Tibial artery (tissue), 4 donors: ENCODE data around the gene FBXL7.

ENCODE experiments used
- DNase-seq, 2 donors: peaks; one replicate each; pipeline ENCODE4 v3.0.0-alpha.2; 2019
- H3K27ac ChIP-seq, 2 donors: fragments of 200-600 bp; sonication (generic) in 1 of 2; 1 replicate in 1 of 2; 2 replicates in 1 of 2; pipeline ENCODE4 v1.5.1; 2018 to 2019; ENCODE audit warnings: mild to moderate bottlenecking in 1 of 2
- H3K27me3 ChIP-seq, 2 donors: fragments of 200-600 bp; sonication (generic) in 1 of 2; one replicate each; pipeline versions ENCODE4 v1.5.1 to v1.6.0; 2016 to 2019
- H3K36me3 ChIP-seq, 3 donors: fragments of 200-600 bp; sonication (generic) in 2 of 3; one replicate each; pipeline ENCODE4 v1.5.1; 2016 to 2019; ENCODE audit warnings: mild to moderate bottlenecking in 2 of 3
- H3K4me1 ChIP-seq, 4 donors: fragments of 200-600 bp; sonication (generic) in 2 of 4; 1 replicate in 3 of 4; 2 replicates in 1 of 4; pipeline ENCODE4 v1.5.1; 2016 to 2019
- H3K4me3 ChIP-seq, 2 donors: fragments of 200-600 bp; sonication (generic) in 1 of 2; 1 replicate in 1 of 2; 2 replicates in 1 of 2; pipeline ENCODE4 v1.5.1; 2018 to 2019; ENCODE audit warnings: mild to moderate bottlenecking in 2 of 2
- H3K9me3 ChIP-seq, 3 donors: fragments of 200-600 bp; sonication (generic) in 1 of 3; one replicate each; pipeline ENCODE4 v1.5.1; 2016 to 2019
- CTCF ChIP-seq, 2 experiments: fragments of 200-600 bp in 1 of 2; fragments of 450-650 bp in 1 of 2; IDR thresholded peaks; one replicate each; pipeline ENCODE4 v1.5.1; 2017 to 2019; ENCODE audit warnings: antibody characterized with exemption in 2 of 2, mild to moderate bottlenecking in 1 of 2, moderate library complexity in 1 of 2
- intact Hi-C: fragments of 100-400 bp; cut with DNase I; formaldehyde crosslinking; loops from one replicate; pipeline ENCODE4 v1.15.0; 2023; ENCODE audit warnings: low total_unique reads

Gene FBXL7

GRCh38 chr5:15574128-15574527, 74.1 kb downstream of the FBXL7 start:
- H3K9me3 ChIP-seq = no peaks in the 10 kb centered on the region
- H3K36me3 ChIP-seq = no peaks in the 10 kb centered on the region
- H3K27ac ChIP-seq = no peak overlapping the region
- peaks cover 0 to 58% (median 16%) of the 10 kb centered on the region in 4 donors for H3K4me1 ChIP-seq
- intact Hi-C loops = no loop called here
- TF ChIP-seq CTCF (IDR thresholded peaks at IDR 0.05) = no peak
- no peaks in the 10 kb centered on the region for H3K27me3 ChIP-seq
- H3K4me3 ChIP-seq = no peak overlapping the region
- DNase-seq = no peak

- no peak overlapping the region for H3K4me3 ChIP-seq
Measured at GRCh38 chr5:15574806-15575325, 74.9 kb downstream of the FBXL7 start.

GRCh38 chr5:15575666-15576065, 75.7 kb downstream of the FBXL7 start:
- TF ChIP-seq CTCF (IDR thresholded peaks at IDR 0.05) = no peak
- H3K36me3 ChIP-seq = no peaks in the 10 kb centered on the region

More at GRCh38 chr5:15574806-15575325, 74.9 kb downstream of the FBXL7 start:
- Histone ChIP-seq H3K9me3 (no peaks in the 10 kb centered on the region), H3K4me1 (peaks cover 0 to 58% (median 16%) of the 10 kb centered on the region in 4 donors), H3K27me3 (no peaks in the 10 kb centered on the region), H3K36me3 (no peaks in the 10 kb centered on the region), H3K27ac (peak overlapping the region; percentile 29 to 36)
- no peak for DNase-seq
- no peak for TF ChIP-seq CTCF (IDR thresholded peaks at IDR 0.05)
- intact Hi-C loops = no loop called here

GRCh38 chr5:15577132-15577531, 77.2 kb downstream of the FBXL7 start:
- H3K4me3 ChIP-seq = no peak overlapping the region
- intact Hi-C loops = no loop called here
- H3K36me3 ChIP-seq = no peaks in the 10 kb centered on the region
- DNase-seq = no peak
- no peaks in the 10 kb centered on the region for H3K27me3 ChIP-seq
- TF ChIP-seq CTCF (IDR thresholded peaks at IDR 0.05) = no peak
- H3K4me1 ChIP-seq = peaks cover 0 to 54% (median 16%) of the 10 kb centered on the region in 4 donors
- no peaks in the 10 kb centered on the region for H3K9me3 ChIP-seq
- no peak overlapping the region for H3K27ac ChIP-seq

More at GRCh38 chr5:15575666-15576065, 75.7 kb downstream of the FBXL7 start:
- intact Hi-C loops = no loop called here
- Histone ChIP-seq H3K9me3 (no peaks in the 10 kb centered on the region), H3K4me3 (no peak overlapping the region), H3K27me3 (no peaks in the 10 kb centered on the region), H3K27ac (peak overlapping the region; percentile 29 to 36), H3K4me1 (peaks cover 0 to 58% (median 16%) of the 10 kb centered on the region in 4 donors)
- no peak for DNase-seq

- H3K4me1 ChIP-seq = peaks cover 0 to 54% (median 16%) of the 10 kb centered on the region in 4 donors
- H3K36me3 ChIP-seq = no peaks in the 10 kb centered on the region
- no peak for DNase-seq
- H3K9me3 ChIP-seq = no peaks in the 10 kb centered on the region
- no peak overlapping the region for H3K4me3 ChIP-seq
- intact Hi-C loops = no loop called here
- no peaks in the 10 kb centered on the region for H3K27me3 ChIP-seq
- H3K27ac ChIP-seq = no peak overlapping the region
- TF ChIP-seq CTCF (IDR thresholded peaks at IDR 0.05) = no peak
Measured at GRCh38 chr5:15577831-15578230, 77.9 kb downstream of the FBXL7 start.
